ENCODE measurements around the gene CACNA1C.

DNA sequence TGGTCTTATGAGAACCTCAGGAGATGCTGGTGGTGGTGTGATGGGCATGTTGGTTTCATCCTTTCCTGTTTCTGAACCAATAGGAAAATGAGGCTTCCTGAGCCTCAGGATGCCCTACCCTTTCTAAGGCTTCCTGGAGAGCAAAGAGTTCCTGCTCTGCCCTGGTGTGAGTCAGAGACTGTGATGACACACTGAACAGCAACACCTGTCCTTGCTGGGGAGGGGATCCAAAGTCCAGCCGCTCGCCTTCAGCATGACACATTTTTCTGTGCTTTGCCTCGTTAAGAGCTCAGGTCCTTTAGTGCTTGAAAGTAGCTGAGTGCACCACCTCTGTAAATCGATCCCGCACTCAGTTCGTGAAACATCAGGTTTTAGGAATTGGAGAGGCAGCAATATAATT is 116.0 kb downstream of the CACNA1C start:
- TF ChIP-seq, protein P1, sequence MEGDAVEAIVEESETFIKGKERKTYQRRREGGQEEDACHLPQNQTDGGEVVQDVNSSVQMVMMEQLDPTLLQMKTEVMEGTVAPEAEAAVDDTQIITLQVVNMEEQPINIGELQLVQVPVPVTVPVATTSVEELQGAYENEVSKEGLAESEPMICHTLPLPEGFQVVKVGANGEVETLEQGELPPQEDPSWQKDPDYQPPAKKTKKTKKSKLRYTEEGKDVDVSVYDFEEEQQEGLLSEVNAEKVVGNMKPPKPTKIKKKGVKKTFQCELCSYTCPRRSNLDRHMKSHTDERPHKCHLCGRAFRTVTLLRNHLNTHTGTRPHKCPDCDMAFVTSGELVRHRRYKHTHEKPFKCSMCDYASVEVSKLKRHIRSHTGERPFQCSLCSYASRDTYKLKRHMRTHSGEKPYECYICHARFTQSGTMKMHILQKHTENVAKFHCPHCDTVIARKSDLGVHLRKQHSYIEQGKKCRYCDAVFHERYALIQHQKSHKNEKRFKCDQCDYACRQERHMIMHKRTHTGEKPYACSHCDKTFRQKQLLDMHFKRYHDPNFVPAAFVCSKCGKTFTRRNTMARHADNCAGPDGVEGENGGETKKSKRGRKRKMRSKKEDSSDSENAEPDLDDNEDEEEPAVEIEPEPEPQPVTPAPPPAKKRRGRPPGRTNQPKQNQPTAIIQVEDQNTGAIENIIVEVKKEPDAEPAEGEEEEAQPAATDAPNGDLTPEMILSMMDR (IDR thresholded peaks at IDR 0.05), result no peak
- TF ChIP-seq POLR2A (IDR thresholded peaks at IDR 0.05) (no peak), EP300 (IDR thresholded peaks at IDR 0.05) (no peak)
